Spinal cord (tissue), 10 donors: ENCODE measurements around the gene EVI2B. TPM values are rescaled to one million over a fixed set of nuclear protein-coding genes. Genes with fewer than 3 reads are reported as not detected.
"Not testable (repeated sequence)": the region's sequence is repeated elsewhere in the genome, so short reads cannot be mapped to it uniquely, and the experiment has no call there.

Experiments used
- DNase-seq, 6 donors: peaks; one replicate each; pipeline versions ENCODE4 v3.0.0 to v3.0.0-alpha.2; 2013 to 2015; ENCODE audit warnings: low spot score in 6 of 6, low read depth in 4 of 6
- H3K27ac ChIP-seq: one replicate; pipeline ENCODE4 v1.5.1; 2013; ENCODE audit warnings: low read depth, low read length, control low read depth
- H3K27me3 ChIP-seq: one replicate; pipeline ENCODE4 v1.6.1; 2013; ENCODE audit warnings: low read length; ENCODE audit not compliant: control insufficient read depth, insufficient read depth
- H3K36me3 ChIP-seq: one replicate; pipeline ENCODE4 v1.6.1; 2013; ENCODE audit warnings: low read length; ENCODE audit not compliant: control insufficient read depth, insufficient read depth
- H3K4me1 ChIP-seq: one replicate; pipeline ENCODE4 v1.6.1; 2013; ENCODE audit warnings: low read length; ENCODE audit not compliant: control insufficient read depth, insufficient read depth
- H3K4me3 ChIP-seq: one replicate; pipeline ENCODE4 v1.5.1; 2013; ENCODE audit warnings: low read depth, low read length, control low read depth
- H3K9me3 ChIP-seq: one replicate; pipeline ENCODE4 v1.6.1; 2013; ENCODE audit warnings: low read length; ENCODE audit not compliant: control insufficient read depth, insufficient read depth
- WGBS: methylation state at CpG from one replicate; pipeline ENCODE4 v1.1.5; 2013; ENCODE audit warnings: missing lambda C conversion rate; ENCODE audit not compliant: insufficient coverage; 5-methylcytosine and 5-hydroxymethylcytosine counted together
- polyA plus RNA-seq, 2 donors: library from polyadenylated mRNA; unstranded; fragments of 120-200 nt; gene quantifications; one replicate each; pipeline ENCODE4 v1.2.1, GENCODE V29; 2013; ENCODE audit not compliant: insufficient read length in 2 of 2
- total RNA-seq, 2 donors: library from RNA; depleted of rRNA in 1 of 2; stranded (reverse); fragments of 120-200 nt in 1 of 2; fragments of >200 nt in 1 of 2; gene quantifications; one replicate each; pipeline versions ENCODE4 v1.2.3 to v1.2.4, GENCODE V29; 2013 to 2014
- donor health status: healthy.

EVI2B gene
- total and polyA plus RNA-seq, 4 donors = 2.0 to 8.1 (median 5.4) TPM

DNA sequence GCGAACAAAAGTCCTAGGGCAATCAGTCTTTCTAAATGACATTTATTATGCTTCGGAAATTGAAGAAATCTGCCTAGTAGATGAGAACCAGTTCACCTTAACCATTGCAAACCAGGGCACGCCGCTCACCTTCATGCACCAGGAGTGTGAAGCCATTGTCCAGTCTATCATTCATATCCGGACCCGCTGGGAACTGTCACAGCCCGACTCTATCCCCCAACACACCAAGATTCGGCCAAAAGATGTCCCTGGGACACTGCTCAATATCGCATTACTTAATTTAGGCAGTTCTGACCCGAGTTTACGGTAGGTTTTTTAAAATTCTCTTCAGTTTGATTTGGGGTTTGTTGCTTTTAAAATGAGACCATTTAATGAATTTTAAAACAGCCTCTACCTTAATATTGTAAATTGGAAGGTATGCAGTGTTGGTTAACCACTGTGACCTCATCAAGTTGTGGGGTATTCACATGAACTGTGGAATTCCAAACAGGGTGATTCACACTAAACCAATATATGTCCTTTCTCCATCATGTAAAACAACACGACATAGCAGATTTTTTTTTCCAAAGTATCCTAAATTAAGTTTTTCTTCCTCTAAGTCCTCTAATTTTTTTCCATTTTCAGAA lies 13.8 kb upstream of the EVI2B start:
- H3K27ac ChIP-seq = no peak overlapping the region

DNA sequence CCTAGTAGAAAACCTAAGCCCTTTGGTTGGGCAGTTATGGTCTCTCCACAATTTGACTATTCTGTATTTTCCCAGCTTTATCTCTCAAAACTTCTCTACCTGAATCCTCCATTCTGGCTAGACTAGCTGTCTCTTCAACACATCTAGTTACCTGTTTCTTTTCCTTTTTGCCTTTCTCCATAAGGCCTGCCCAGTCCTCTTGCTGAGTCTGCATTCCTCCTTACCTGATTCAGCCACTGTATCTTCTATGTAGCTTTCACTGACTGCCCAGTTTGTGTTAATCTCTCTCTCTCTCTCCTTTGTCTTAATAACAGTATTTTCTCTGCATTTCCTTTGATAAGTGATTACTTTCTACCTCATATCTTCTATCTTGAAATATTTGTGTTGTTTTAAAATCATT lies 9.7 kb upstream of the EVI2B start:
- H3K27me3 ChIP-seq = no peaks in the 10 kb centered on the region
- H3K36me3 ChIP-seq = peaks cover 8% of the 10 kb centered on the region
- H3K27ac ChIP-seq = no peak overlapping the region
- H3K4me1 ChIP-seq = no peaks in the 10 kb centered on the region
- H3K4me3 ChIP-seq = no peak overlapping the region
- H3K9me3 ChIP-seq = no peaks in the 10 kb centered on the region
- DNase-seq = no peak

More for the DNA sequence above, 13.8 kb upstream of the EVI2B start:
- H3K4me3 ChIP-seq = no peak overlapping the region
- H3K4me1 ChIP-seq = no peaks in the 10 kb centered on the region
- peaks cover 8% of the 10 kb centered on the region for H3K36me3 ChIP-seq
- no peaks in the 10 kb centered on the region for H3K9me3 ChIP-seq
- over 99% methylated on average over 8 of the region's 12 CpGs for WGBS
- no peak for DNase-seq
- no peaks in the 10 kb centered on the region for H3K27me3 ChIP-seq

DNA sequence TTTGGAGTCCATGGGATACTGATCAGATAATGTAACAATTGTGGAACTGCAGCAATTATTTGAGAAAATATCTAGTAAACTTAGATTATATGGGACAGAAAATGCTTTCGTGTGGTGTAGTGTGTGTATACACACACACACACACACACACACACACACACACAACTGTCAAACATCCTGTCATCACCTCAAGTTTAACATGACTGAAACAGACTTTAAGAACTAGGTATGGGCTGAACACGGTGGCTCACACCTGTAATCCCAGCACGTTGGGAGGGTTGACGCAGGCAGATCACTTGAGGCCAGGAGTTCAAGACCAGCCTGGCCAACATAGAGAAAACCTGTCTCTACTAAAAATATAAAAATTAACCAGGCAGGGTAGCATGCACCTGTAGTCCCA lies 8.1 kb upstream of the EVI2B start:
- DNase-seq = no peak
- H3K4me3 ChIP-seq = no peak overlapping the region
- no peak overlapping the region for H3K27ac ChIP-seq
- no peaks in the 10 kb centered on the region for H3K9me3 ChIP-seq
- H3K4me1 ChIP-seq = no peaks in the 10 kb centered on the region
- no peaks in the 10 kb centered on the region for H3K27me3 ChIP-seq
- H3K36me3 ChIP-seq = peaks cover 8% of the 10 kb centered on the region
- 94% methylated on average over 2 of the region's 4 CpGs for WGBS

DNA sequence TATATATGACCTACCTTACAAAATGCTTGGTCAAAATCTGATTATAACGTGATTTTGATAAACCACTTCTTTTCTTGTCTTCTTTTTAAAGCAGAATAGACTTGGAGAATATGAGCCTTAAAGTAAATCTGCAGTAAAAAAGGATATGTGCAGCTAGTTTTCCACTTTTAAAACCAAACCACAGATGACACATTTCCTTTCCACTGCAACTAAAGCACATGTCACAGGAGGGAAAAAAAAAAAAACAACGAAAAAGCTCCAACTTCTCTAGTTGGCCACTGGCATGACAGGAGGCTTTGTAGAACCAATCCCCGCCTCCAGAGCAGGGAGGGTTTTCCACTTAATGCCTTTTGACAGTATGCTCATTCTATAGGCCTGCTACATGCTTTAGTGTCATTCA lies 7.6 kb upstream of the EVI2B start, which contains the start of gene EVI2A:
EVI2A (minus strand) TSS at position 142 of the 400 bp plus-strand sequence. CDS start 2,609 bp downstream, outside the sequence.
- peak in 2 of 6 donors; percentile 41 to 56 for DNase-seq
- no peaks in the 10 kb centered on the region for H3K9me3 ChIP-seq
- no CpG with 5 or more reads among the region's 3 CpGs for WGBS
- no peaks in the 10 kb centered on the region for H3K4me1 ChIP-seq
- H3K27me3 ChIP-seq = no peaks in the 10 kb centered on the region
- H3K4me3 ChIP-seq = peak within 1 kb of the TSS; percentile 7
- H3K36me3 ChIP-seq = peaks cover 7% of the 10 kb centered on the region
- peak within 1 kb of the TSS; percentile 36 for H3K27ac ChIP-seq

DNA sequence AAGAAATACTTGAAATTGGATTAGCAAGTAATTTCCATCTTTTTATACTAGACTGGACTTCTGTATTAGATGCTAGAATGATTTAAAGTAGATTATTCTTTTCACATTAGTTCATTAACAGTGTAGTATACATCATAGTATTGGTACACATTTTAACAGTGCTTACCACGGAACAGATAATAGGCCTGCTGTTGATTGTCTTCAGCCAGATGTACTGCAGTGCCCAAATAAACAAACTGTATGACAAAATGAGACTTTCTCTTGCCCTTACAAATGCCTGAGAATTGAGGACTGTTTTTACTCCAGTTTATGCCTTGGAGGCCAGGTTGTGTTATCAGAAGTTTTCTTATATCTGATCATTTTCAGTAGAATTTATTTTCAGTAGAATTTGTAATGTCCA lies 6.9 kb upstream of the EVI2B start:
- Histone ChIP-seq H3K4me3 (no peak overlapping the region), H3K9me3 (no peaks in the 10 kb centered on the region), H3K36me3 (no peaks in the 10 kb centered on the region), H3K27ac (peak overlapping the region; percentile 36), H3K4me1 (no peaks in the 10 kb centered on the region), H3K27me3 (no peaks in the 10 kb centered on the region)
- DNase-seq = peak in 1 of 6 donors; percentile 9
- no CpG with 5 or more reads among the region's 1 CpG for WGBS

DNA sequence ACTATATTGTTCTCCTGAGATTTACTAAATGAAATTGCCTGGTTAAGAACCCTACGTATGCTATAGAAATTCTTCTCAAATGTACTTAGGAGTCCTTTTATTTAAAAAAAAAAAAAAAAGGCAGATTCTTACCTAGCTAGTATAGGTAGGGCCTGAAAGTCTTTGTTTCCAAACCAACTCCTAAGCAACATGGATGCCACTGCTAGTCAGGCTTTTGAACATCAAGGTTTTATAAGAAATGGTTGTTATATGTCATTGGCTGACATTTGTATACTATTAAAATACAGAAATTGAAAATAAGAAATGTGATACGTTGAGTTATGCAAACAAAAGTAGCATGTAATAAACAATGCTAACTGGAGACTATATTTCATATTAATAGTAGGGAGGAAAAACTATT lies 6.4 kb upstream of the EVI2B start:
- Histone ChIP-seq H3K27me3 (no peaks in the 10 kb centered on the region), H3K4me3 (no peak overlapping the region), H3K36me3 (no peaks in the 10 kb centered on the region), H3K27ac (no peak overlapping the region), H3K4me1 (no peaks in the 10 kb centered on the region), H3K9me3 (no peaks in the 10 kb centered on the region)
- WGBS = no CpG with 5 or more reads among the region's 2 CpGs
- peak in 1 of 6 donors; percentile 16 for DNase-seq

DNA sequence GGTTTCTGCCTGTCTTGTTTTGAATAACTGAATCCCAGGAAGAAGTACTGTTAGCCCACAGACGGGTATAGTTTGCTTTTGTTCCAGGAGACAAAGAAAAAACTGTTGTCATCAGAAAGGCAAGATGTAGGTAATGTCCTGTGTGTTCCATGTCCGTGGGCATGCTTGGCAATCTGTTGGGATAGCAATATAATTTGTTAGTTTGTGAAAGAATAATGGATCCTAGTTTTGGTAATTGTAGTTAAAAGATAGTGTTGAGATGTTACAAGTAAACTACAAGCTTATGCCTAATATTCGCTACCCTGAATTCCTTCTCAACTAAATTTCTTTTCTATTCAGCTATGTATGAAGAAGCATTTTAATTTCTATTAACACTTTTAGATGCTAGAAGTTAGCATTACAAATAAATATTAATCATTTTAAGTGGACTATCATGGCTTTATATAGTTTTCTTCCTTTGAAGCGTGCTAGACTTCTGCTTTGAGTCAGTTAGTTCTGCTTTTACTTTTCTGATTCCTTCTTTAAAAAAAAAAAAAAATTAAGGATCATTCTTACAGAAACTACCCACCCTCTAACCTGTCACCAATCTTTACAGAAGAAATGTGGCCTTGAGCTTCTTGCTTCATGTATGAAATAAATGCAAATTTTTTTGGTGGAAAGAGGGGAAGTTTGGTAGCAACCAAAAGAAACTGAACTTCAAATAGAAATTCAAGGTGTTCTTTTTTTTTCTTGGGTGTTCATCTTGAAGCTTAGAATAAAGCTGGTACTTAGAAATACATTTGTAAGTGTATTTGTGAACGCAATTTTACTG lies 5.2 kb upstream of the EVI2B start:
- Histone ChIP-seq H3K4me3 (peak overlapping the region; percentile 31), H3K4me1 (no peaks in the 10 kb centered on the region), H3K36me3 (no peaks in the 10 kb centered on the region), H3K9me3 (no peaks in the 10 kb centered on the region), H3K27me3 (no peaks in the 10 kb centered on the region), H3K27ac (peak overlapping the region; percentile 73)
- WGBS = 10% methylated on average over 2 of the region's 5 CpGs
- no peak for DNase-seq

DNA sequence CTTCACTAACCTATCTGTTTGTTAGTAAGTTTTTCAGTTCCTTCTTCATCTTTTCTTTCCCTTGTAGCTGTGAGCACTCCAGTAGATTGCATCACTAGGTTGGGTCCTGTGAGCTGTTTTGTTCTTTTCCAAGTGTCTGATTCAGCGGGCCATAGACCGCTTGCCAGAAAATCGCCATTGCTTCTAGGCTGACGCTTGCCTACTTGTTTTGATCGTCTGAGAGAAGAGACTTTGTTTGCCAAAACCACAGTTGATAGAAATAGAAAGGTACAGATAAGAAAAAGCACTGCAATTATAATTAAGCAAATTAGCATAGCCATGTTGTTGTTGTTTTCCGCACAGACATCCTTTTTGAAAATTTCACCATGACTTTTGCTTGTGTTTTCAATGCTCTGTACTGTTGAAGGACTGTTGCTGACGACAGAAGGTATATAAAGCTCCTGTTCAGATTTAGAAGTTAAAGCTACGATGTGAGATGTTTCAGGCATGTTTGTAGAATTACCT lies 4.5 kb upstream of the EVI2B start:
- Histone ChIP-seq H3K27me3 (no peaks in the 10 kb centered on the region), H3K9me3 (no peaks in the 10 kb centered on the region), H3K4me1 (no peaks in the 10 kb centered on the region), H3K4me3 (peak overlapping the region; percentile 31), H3K36me3 (no peaks in the 10 kb centered on the region), H3K27ac (peak overlapping the region; percentile 73)
- 50% methylated on average over 2 of the region's 8 CpGs for WGBS
- peak in 4 of 6 donors; percentile 33 to 86 (median 66) for DNase-seq

DNA sequence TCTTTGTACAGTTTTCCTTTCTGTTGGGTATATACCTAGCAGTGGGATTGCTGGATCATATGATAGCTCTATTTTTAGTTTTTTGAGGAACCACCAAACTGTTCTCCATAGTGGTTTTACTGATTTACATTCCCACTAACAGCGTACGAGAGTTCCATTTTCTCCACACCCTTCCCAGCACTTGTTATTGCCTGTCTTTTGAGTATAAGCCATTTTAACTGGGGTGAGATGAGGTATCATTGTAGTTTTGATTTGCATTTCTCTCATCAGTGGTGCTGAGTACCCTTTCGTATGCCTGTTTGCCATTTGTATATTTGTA lies 887 bp upstream of the EVI2B start:
- no peaks in the 10 kb centered on the region for H3K9me3 ChIP-seq
- no peaks in the 10 kb centered on the region for H3K4me1 ChIP-seq
- H3K36me3 ChIP-seq = no peaks in the 10 kb centered on the region
- WGBS = no CpG with 5 or more reads among the region's 3 CpGs
- H3K4me3 ChIP-seq = no peak overlapping the region
- H3K27ac ChIP-seq = no peak overlapping the region
- DNase-seq = no peak
- no peaks in the 10 kb centered on the region for H3K27me3 ChIP-seq

DNA sequence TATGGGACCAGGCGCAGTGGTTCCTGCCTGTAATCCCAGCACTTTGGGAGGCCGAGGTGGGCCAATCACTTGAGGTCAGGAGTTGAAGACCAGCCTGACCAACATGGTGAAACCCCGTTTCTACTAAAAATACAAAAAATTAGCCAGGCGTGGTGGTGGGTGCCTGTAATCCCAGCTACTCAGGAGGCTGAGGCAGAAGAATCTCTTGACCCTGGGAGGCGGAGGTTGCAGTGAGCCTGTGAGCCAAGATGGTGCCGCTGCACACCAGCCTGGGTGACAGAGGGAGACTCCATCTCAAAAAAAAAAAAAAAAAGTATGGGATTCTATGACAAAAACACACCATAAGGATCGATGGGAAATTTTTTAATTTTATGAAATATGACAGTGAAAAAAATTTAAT lies 1.6 kb downstream of the EVI2B start:
- not testable (repeated sequence) for H3K4me3 ChIP-seq, H3K9me3 ChIP-seq, H3K27ac ChIP-seq, H3K36me3 ChIP-seq, H3K27me3 ChIP-seq, H3K4me1 ChIP-seq, DNase-seq
- whole genome bisulfite sequencing = 95% methylated on average over 4 of the region's 7 CpGs
